ENCODE data around the gene GTF2F1. TPM values are rescaled to one million over a fixed set of nuclear protein-coding genes. Genes with fewer than 3 reads are reported as not detected.

GTF2F1 gene
- total RNA-seq, 1 experiment from 2014 or later, result 67.2 TPM

DNA sequence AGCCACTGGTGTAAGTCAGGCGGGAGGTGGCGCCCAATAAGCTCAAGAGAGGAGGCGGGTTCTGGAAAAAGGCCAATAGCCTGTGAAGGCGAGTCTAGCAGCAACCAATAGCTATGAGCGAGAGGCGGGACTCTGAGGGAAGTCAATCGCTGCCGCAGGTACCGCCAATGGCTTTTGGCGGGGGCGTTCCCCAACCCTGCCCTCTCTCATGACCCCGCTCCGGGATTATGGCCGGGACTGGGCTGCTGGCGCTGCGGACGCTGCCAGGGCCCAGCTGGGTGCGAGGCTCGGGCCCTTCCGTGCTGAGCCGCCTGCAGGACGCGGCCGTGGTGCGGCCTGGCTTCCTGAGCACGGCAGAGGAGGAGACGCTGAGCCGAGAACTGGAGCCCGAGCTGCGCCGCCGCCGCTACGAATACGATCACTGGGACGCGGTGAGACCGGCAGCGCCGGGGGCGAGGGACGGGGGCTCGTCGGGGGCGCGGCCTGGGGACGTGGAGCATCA is 20.3 kb downstream of the GTF2F1 start, which contains the start of gene ALKBH7:
Gene ALKBH7, plus strand, starts transcription at position 201 of the 502 bp plus-strand sequence. Its CDS starts 27 bp downstream, at position 228.
- H3K27me3 ChIP-seq (ENCODE audit: insufficient read depth, low read length), result no peaks in the 10 kb centered on the region
- H3K9ac ChIP-seq (ENCODE audit: extremely low read depth, insufficient read length, low read length), result peak within 1 kb of the TSS; percentile 68
- peaks cover 12 to 15% (median 12%) of the 10 kb centered on the region in 3 experiments; a peak in 6 of 7 replicates for H3K36me3 Mint-ChIP-seq (ENCODE audit: insufficient read depth in 1 of 3, low read depth in 3 of 3)
- no peak within 1 kb of the TSS for H3K56ac ChIP-seq (ENCODE audit: insufficient read length, low read depth, low read length)
- H3K27ac ChIP-seq (ENCODE audit: insufficient read length, low read depth, low read length), result peak within 1 kb of the TSS; percentile 50
- no peak within 1 kb of the TSS for H3K23ac ChIP-seq (ENCODE audit: insufficient read length, low read depth, low read length)
- H2AFZ ChIP-seq (ENCODE audit: low read length), result peak within 1 kb of the TSS; percentile 71
- no peak within 1 kb of the TSS for H2BK120ac ChIP-seq (ENCODE audit: low read depth, low read length, poor library complexity, severe bottlenecking)
- no peaks in the 10 kb centered on the region for H3K4me1 ChIP-seq (ENCODE audit: insufficient read depth, low read length)
- no peak within 1 kb of the TSS for H2BK20ac ChIP-seq (ENCODE audit: low read depth, low read length, poor library complexity, severe bottlenecking)
- H3K4me3 Mint-ChIP-seq, result peak within 1 kb of the TSS; percentile 86 to 89
- H3K9me3 ChIP-seq (ENCODE audit: control insufficient read depth, low read depth, low read length), result no peaks in the 10 kb centered on the region
- no peak within 1 kb of the TSS for H2AK5ac ChIP-seq (ENCODE audit: insufficient read length, low read length)
- peaks cover 9 to 19% of the 10 kb centered on the region in 2 experiments for H3K4me1 Mint-ChIP-seq
- peak within 1 kb of the TSS; percentile 81 for H3K18ac ChIP-seq (ENCODE audit: insufficient read length, low read depth, low read length)
- no peak within 1 kb of the TSS for H2BK15ac ChIP-seq (ENCODE audit: low read depth, low read length)
- H3K79me1 ChIP-seq (ENCODE audit: insufficient read depth, low read depth, low read length, poor library complexity, severe bottlenecking), result no peaks in the 10 kb centered on the region
- peaks cover 3% of the 10 kb centered on the region for H3K27me3 Mint-ChIP-seq (ENCODE audit: low read depth)
- no peak within 1 kb of the TSS for H4K91ac ChIP-seq (ENCODE audit: insufficient read length, low read depth, low read length)
- H3T11ph ChIP-seq (ENCODE audit: low read length), result no peak within 1 kb of the TSS
- no peaks in the 10 kb centered on the region for H3K9me3 Mint-ChIP-seq
- H4K8ac ChIP-seq (replicated peaks; ENCODE audit: insufficient read length, low read depth, low read length), result no peak within 1 kb of the TSS
- H2BK5ac ChIP-seq (ENCODE audit: insufficient read length, low read length), result no peak within 1 kb of the TSS
- no peak within 1 kb of the TSS for H4K5ac ChIP-seq (ENCODE audit: insufficient read length, low read depth, low read length)
- H3K4me2 ChIP-seq (ENCODE audit: insufficient read depth, insufficient read length, low read length), result peak within 1 kb of the TSS; percentile 41
- no peak within 1 kb of the TSS for H2BK12ac ChIP-seq (ENCODE audit: insufficient read length, low read depth, low read length)
- H4K20me1 ChIP-seq (ENCODE audit: control insufficient read depth, insufficient read depth, insufficient read length), result no peaks in the 10 kb centered on the region
- peak within 1 kb of the TSS; percentile 78 for H3K14ac ChIP-seq (ENCODE audit: insufficient read depth, low read length)
- H3K27ac Mint-ChIP-seq, result peak within 1 kb of the TSS; percentile 93 to 98 (median 97)
- H3K23me2 ChIP-seq (ENCODE audit: insufficient read length, low read depth, low read length, poor library complexity, severe bottlenecking), result no peaks in the 10 kb centered on the region
- WGBS (ENCODE audit: extremely low coverage, insufficient read length, low lambda C conversion rate), result no CpG with 5 or more reads among the region's 47 CpGs
- no peak within 1 kb of the TSS for H3K4ac ChIP-seq (ENCODE audit: low read depth, low read length)
- no peaks in the 10 kb centered on the region for H3K79me2 ChIP-seq (ENCODE audit: insufficient read depth, low read length)
- no peak for TF ChIP-seq CTCF (conservative IDR thresholded peaks at IDR 0.05)
- peak; percentile 99 for DNase-seq
